HFFc6 (cell line): ENCODE data around the gene RNASE8. TPM values are rescaled to one million over a fixed set of nuclear protein-coding genes. Genes with fewer than 3 reads are reported as not detected.

Experiments
- DNase-seq: peaks from one replicate; pipeline ENCODE4 v3.0.0-alpha.2; 2018
- H3K27ac Mint-ChIP-seq: 2 replicates; pipeline ENCODE4 v1.8.0; 2020; ENCODE audit warnings: mild to moderate bottlenecking, mixed read lengths
- H3K27me3 Mint-ChIP-seq: 2 replicates; pipeline ENCODE4 v1.8.0; 2021; ENCODE audit warnings: mild to moderate bottlenecking, moderate library complexity, mixed read lengths; ENCODE audit not compliant: insufficient read depth
- H3K36me3 Mint-ChIP-seq: 2 replicates; pipeline ENCODE4 v1.8.0; 2021; ENCODE audit warnings: low read depth, mixed read lengths
- H3K4me1 Mint-ChIP-seq: 2 replicates; pipeline ENCODE4 v1.8.0; 2020; ENCODE audit warnings: low read depth, mixed read lengths
- H3K4me3 Mint-ChIP-seq: 2 replicates; pipeline ENCODE4 v1.8.0; 2020; ENCODE audit warnings: mild to moderate bottlenecking, moderate library complexity, mixed read lengths
- H3K9me3 Mint-ChIP-seq: 2 replicates; pipeline ENCODE4 v1.8.0; 2020; ENCODE audit warnings: mild to moderate bottlenecking, mixed read lengths
- total RNA-seq, 6 experiments: library from RNA; stranded (reverse); fragmentation: NEBNext Ultra II Directional; extraction: Animal tissue kit (Norgen Biotek cat#: 25700); gene quantifications; 2 replicates in 1 of 6; 3 replicates in 5 of 6; pipeline ENCODE4 v1.2.3, GENCODE V29; 2021
- TF ChIP-seq, protein P1 (sequence below): fragments of 200-600 bp; sonication (generic); IDR thresholded peaks from 2 replicates; pipeline ENCODE4 v1.5.0; 2021; ENCODE audit warnings: antibody characterized with exemption, mild to moderate bottlenecking

The RNASE8 gene
- total RNA-seq, 6 experiments from 2014 or later = not detected

DNA sequence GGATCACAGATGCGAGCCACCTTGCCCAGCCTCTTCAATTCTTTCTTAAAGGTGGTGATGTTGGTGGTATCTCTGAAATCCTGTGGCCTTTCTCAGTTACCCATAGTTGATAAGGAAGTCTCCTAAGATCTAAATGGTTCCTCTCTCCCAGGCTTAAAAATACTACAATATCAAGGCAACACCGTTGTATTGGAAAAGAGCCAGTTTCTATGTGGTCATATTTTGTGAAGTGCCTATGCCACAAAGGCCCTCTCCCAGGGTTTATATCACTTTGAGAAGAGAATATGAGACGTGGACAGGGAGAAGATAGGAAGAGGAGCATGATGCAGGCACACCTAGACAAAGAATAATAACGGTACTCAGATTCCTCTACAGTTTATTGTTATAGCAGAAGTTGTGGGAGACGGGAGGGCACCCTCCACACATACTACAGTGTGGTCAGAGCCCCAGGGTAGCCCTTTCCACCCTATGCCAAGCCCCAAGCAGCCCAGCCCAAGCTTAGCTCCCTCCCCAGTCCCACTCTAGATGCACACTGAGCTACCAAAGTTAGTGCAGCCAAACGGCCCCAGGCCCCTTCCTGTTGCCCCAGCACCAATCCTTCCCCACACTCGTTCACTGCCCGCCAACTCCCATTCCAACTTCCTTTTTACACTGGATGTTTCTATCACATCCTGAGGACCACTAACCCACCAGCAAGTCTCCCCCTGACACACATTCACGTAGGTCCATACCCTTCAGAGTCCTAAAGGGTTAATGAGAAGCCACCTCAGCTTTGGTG is 41.0 kb upstream of the RNASE8 start:
- Mint-ChIP-seq H3K27me3 (peaks cover 23% of the 10 kb centered on the region), H3K4me1 (peaks cover 6% of the 10 kb centered on the region), H3K4me3 (no peak overlapping the region), H3K9me3 (no peaks in the 10 kb centered on the region), H3K36me3 (no peaks in the 10 kb centered on the region), H3K27ac (no peak overlapping the region)
- TF ChIP-seq, protein P1, sequence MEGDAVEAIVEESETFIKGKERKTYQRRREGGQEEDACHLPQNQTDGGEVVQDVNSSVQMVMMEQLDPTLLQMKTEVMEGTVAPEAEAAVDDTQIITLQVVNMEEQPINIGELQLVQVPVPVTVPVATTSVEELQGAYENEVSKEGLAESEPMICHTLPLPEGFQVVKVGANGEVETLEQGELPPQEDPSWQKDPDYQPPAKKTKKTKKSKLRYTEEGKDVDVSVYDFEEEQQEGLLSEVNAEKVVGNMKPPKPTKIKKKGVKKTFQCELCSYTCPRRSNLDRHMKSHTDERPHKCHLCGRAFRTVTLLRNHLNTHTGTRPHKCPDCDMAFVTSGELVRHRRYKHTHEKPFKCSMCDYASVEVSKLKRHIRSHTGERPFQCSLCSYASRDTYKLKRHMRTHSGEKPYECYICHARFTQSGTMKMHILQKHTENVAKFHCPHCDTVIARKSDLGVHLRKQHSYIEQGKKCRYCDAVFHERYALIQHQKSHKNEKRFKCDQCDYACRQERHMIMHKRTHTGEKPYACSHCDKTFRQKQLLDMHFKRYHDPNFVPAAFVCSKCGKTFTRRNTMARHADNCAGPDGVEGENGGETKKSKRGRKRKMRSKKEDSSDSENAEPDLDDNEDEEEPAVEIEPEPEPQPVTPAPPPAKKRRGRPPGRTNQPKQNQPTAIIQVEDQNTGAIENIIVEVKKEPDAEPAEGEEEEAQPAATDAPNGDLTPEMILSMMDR = no peak
- DNase-seq = no peak

DNA sequence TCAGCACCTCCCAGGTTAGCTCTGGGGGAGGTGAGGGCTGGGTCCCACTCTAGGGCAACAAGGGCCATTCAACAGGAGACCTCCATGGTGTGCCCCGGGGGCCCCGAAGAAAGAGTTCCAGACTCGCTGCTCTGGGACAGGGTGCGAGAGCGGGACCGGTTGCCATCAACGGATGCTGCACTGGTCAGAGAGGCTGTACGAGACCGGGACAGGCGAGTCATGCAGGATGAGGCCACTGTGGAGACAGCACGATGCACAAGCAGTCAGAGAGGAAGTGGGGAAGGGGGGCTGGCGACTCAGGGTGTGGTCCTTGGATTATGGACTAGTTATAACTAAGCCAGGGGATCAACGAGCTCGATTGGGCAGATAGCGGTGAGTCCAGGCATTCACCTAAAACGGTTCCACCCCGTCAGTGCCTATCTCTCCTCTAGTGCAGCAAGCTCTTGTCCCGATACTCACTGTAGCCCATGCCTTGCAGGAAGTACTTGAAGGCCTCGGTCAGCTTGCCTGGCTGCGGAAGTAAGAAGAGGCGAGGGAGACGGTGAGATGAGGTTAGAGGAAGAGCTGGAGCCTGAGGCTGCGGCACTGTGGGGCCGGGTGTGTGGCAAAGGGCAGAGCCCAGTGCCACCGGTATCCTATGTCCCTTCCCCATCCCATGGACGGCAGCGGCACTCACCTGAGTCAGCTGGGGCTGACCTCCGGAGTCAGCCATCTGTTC is 39.9 kb upstream of the RNASE8 start:
- TF ChIP-seq, protein P1 = no peak
- Mint-ChIP-seq H3K36me3 (no peaks in the 10 kb centered on the region), H3K27me3 (peaks cover 29% of the 10 kb centered on the region), H3K9me3 (no peaks in the 10 kb centered on the region), H3K27ac (no peak overlapping the region), H3K4me3 (no peak overlapping the region), H3K4me1 (peaks cover 6% of the 10 kb centered on the region)
- no peak for DNase-seq

DNA sequence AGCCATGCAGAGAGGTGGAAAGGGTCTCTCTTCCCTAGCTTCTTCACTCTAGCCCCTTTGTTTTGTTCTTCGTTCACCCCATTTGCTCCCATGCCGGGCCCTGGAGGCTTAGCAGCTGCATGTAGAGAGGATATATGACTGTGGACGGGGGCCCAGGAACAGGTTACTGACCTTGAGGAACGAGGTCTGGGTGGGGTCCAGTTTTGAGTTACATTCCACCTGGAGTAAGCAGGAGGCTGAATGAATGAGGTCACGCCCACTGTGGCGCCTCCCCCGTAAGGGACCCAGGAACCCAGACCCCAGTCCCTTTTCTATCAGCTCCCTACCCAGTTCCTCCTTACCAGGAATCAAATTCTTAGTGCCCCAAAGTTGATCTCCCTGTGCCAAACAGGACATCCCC is 39.3 kb upstream of the RNASE8 start:
- Mint-ChIP-seq H3K36me3 (no peaks in the 10 kb centered on the region), H3K9me3 (no peaks in the 10 kb centered on the region), H3K27ac (no peak overlapping the region), H3K4me3 (no peak overlapping the region), H3K4me1 (peaks cover 6% of the 10 kb centered on the region), H3K27me3 (peaks cover 27% of the 10 kb centered on the region)
- TF ChIP-seq, protein P1 = no peak
- no peak for DNase-seq

DNA sequence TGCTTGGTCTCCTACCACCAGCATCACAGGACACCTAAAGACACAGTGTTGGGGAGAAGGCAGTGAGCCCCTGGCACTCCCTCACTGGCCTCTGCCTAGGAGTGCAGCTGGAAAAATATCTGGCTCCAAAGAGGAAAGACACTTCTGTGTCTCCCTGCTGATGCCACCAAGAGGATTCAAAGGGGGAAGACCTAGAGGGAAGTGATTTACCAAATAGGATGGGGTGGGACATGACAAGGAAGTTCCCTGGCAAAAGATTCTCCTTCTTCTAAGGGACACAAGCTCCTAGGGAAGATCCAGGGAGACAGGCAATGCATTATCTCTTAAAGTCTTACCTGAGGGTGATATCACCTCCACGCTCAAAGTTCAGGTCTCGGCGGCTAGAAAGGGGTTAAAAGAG is 38.8 kb upstream of the RNASE8 start:
- Mint-ChIP-seq H3K4me1 (peaks cover 6% of the 10 kb centered on the region), H3K27ac (no peak overlapping the region), H3K4me3 (no peak overlapping the region), H3K27me3 (peaks cover 32% of the 10 kb centered on the region), H3K9me3 (no peaks in the 10 kb centered on the region), H3K36me3 (no peaks in the 10 kb centered on the region)
- no peak for DNase-seq
- TF ChIP-seq, protein P1 = no peak

DNA sequence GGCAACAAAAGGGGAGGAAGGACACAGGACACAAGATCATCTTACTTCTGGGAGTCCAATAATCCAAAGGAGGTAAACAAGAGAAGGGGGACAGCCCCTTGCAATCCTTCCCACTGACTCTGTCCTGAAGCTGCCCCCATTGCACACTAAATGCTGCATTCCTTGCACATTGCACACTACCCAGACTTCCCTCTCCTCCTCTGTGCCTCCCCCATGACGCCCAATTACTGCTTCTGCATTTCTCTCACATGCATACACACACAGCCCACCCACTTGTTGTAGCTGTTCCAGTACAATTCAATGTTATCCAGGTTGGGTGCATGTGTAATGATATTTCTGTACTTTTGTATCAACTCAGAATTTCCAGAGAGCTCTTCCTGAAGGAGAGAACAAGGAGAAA is 38.3 kb upstream of the RNASE8 start:
- no peak overlapping the region for H3K27ac Mint-ChIP-seq
- TF ChIP-seq, protein P1 = no peak
- no peak overlapping the region for H3K4me3 Mint-ChIP-seq
- H3K9me3 Mint-ChIP-seq = no peaks in the 10 kb centered on the region
- no peaks in the 10 kb centered on the region for H3K36me3 Mint-ChIP-seq
- H3K4me1 Mint-ChIP-seq = peaks cover 6% of the 10 kb centered on the region
- DNase-seq = no peak
- H3K27me3 Mint-ChIP-seq = peaks cover 37% of the 10 kb centered on the region
